ENCODE data around the gene CORO1C.

Gene CORO1C

DNA sequence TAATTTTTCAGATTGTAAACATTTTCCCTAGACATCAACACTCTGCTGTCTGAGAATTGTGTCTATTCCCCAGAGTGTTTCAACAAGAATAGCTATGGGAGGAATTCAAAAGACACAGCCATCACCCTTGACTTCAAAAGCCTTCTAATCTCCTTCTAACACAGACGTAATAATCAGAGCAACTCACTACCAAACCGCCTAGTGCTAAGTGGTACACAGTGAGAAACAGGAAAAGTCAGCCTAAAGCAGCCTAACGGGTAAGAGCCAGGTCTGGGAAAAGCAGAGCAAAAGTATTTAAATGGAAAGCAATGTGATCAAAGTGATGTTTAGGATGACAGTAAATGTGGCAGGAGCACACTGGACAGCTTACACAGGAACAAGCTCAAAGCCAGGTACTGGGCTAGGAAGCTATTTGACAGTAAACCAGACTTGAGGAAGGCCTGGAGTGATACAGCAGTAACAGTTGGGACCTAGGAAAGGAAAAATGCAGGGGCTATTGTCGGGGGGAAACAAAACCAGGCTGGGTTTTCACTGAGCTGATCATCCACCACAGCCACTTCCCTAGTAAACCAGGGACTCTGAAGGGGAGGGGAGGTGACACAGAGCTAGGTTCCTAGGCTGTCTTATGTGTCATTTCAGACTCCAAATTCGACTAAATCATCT is 29.4 kb downstream of the CORO1C start:
- TF ChIP-seq, protein P1, sequence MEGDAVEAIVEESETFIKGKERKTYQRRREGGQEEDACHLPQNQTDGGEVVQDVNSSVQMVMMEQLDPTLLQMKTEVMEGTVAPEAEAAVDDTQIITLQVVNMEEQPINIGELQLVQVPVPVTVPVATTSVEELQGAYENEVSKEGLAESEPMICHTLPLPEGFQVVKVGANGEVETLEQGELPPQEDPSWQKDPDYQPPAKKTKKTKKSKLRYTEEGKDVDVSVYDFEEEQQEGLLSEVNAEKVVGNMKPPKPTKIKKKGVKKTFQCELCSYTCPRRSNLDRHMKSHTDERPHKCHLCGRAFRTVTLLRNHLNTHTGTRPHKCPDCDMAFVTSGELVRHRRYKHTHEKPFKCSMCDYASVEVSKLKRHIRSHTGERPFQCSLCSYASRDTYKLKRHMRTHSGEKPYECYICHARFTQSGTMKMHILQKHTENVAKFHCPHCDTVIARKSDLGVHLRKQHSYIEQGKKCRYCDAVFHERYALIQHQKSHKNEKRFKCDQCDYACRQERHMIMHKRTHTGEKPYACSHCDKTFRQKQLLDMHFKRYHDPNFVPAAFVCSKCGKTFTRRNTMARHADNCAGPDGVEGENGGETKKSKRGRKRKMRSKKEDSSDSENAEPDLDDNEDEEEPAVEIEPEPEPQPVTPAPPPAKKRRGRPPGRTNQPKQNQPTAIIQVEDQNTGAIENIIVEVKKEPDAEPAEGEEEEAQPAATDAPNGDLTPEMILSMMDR (IDR thresholded peaks at IDR 0.05): no peak
- no peaks in the 10 kb centered on the region for H3K27me3 ChIP-seq
- peaks cover 5 to 13% of the 10 kb centered on the region in 2 experiments for H3K4me1 ChIP-seq (ENCODE audit: control insufficient read depth in 1 of 2, insufficient read depth in 1 of 2, low read depth in 1 of 2, low read length in 1 of 2)

DNA sequence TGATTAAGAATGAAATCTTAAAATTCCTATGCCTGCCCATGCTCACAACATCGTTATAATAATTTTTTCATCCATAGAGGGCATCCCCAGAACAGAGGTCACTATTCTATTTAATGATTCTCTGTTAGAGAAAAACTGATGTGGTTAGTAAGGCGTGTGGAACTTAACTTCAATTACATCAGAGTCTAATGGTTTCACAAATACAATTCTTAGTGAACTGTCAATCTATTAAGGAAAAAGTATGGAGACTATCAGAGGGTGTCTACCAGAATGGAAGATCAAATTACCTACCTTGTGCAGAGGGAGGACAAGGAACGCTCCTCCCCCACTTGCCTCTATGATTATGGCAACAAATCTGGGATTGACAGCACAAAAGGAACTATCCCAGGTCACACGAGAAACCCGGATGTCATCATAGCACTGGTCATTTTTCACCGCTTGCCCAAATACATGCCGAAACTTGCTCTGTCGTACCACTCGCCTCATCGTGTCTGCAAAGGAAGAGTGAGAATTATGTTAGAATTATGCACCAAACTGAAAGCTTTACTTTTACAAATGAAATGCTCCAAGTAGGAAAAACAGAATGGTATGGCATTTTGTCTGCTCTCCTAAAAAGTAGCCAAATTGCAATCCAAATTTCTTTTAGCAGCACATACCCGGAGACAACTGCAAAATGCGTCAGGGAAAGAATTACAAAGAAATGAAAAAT is 30.3 kb downstream of the CORO1C start:
- H3K4me1 ChIP-seq (ENCODE audit: control insufficient read depth in 1 of 2, insufficient read depth in 1 of 2, low read depth in 1 of 2, low read length in 1 of 2): peaks cover 7 to 22% of the 10 kb centered on the region in 2 experiments
- no peak overlapping the region for H3K4me3 ChIP-seq (ENCODE audit: low read depth in 1 of 2, low read length in 1 of 2)
- no peak overlapping the region for H3K27ac ChIP-seq

More for the DNA sequence above, 29.4 kb downstream of the CORO1C start:
- Histone ChIP-seq H3K4me3 (ENCODE audit: low read depth in 1 of 2, low read length in 1 of 2) (no peak overlapping the region), H3K9me3 (no peaks in the 10 kb centered on the region), H3K27ac (peak overlapping the region; percentile 26), H3K36me3 (peaks cover 24% of the 10 kb centered on the region)

DNA sequence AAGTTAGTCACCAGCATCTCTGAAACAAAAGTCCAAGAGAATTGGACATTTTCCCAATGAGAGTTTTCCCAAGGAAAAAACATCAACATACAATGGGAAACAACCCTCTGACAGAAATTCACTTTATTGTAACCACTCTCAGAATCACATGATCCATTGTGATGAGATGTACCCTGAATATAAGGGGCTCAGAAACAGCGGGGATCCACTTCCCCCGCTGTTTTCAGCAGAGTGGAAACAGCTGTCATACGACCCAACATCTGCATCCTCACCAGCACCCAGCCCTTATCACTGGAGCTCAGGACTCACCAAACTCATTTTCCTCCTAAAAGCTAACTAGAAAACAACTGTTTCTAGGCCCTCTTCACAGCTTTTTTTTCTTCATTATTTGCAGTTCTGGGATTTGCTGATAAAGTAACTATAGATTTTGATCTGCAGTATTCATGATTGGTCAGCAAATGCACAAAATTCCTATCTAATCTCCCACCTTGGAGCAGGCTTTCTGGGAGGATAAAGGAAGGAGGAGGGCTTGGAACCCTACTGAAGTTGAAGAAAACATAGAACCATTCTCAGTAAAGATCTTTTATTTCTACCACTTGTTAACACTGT is 31.3 kb downstream of the CORO1C start:
- Histone ChIP-seq H3K36me3 (peaks cover 24% of the 10 kb centered on the region), H3K9me3 (no peaks in the 10 kb centered on the region), H3K27ac (no peak overlapping the region), H3K27me3 (no peaks in the 10 kb centered on the region), H3K4me1 (ENCODE audit: control insufficient read depth in 1 of 2, insufficient read depth in 1 of 2, low read depth in 1 of 2, low read length in 1 of 2) (peaks cover 4 to 21% of the 10 kb centered on the region in 2 experiments), H3K4me3 (ENCODE audit: low read depth in 1 of 2, low read length in 1 of 2) (no peak overlapping the region)
- TF ChIP-seq, protein P1 (IDR thresholded peaks at IDR 0.05): no peak

More for the DNA sequence above, 30.3 kb downstream of the CORO1C start:
- Histone ChIP-seq H3K9me3 (no peaks in the 10 kb centered on the region), H3K27me3 (no peaks in the 10 kb centered on the region), H3K36me3 (peaks cover 24% of the 10 kb centered on the region)
- TF ChIP-seq, protein P1 (IDR thresholded peaks at IDR 0.05): no peak

DNA sequence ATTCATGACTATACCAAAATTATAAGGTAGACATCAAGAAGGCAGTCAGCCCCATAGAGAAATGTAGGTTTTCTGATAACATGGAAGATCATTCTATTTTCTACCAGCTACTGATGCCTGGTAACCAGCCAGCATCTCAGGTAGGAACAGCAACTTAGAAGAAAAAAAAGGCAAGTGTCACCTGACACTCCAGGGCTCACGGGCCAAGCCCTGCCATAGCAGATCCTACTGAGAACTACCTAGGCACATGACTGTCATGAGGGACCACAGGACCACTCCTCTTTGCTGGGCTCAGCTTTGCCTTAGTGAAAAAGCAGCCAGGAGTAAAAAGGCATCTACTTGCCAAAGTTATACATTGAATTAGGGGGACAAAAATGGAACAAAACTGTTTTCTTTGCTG is 33.4 kb downstream of the CORO1C start:
- Histone ChIP-seq H3K9me3 (no peaks in the 10 kb centered on the region), H3K27ac (no peak overlapping the region), H3K4me3 (ENCODE audit: low read depth in 1 of 2, low read length in 1 of 2) (no peak overlapping the region), H3K27me3 (no peaks in the 10 kb centered on the region), H3K36me3 (peaks cover 27% of the 10 kb centered on the region), H3K4me1 (ENCODE audit: control insufficient read depth in 1 of 2, insufficient read depth in 1 of 2, low read depth in 1 of 2, low read length in 1 of 2) (peaks cover 4 to 22% of the 10 kb centered on the region in 2 experiments)
- TF ChIP-seq, protein P1 (IDR thresholded peaks at IDR 0.05): no peak

DNA sequence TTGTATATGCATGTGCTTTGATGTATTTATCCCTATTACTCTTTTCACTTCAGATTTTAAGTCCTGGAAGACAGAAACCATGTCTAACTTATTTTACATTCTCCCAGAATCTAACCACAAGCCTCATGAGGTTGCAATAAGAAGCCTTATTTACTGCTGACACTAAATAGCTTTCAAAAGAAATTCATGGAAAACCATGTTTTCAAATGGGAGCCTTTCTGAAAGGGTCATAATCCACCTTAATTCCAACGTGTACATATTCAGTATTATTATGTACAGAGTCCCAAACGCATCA is 34.4 kb downstream of the CORO1C start:
- H3K27ac ChIP-seq: peak overlapping the region; percentile 48
- H3K36me3 ChIP-seq: peaks cover 27% of the 10 kb centered on the region
- H3K4me3 ChIP-seq (ENCODE audit: low read depth in 1 of 2, low read length in 1 of 2): no peak overlapping the region
- H3K4me1 ChIP-seq (ENCODE audit: control insufficient read depth in 1 of 2, insufficient read depth in 1 of 2, low read depth in 1 of 2, low read length in 1 of 2): peaks cover 14 to 21% of the 10 kb centered on the region in 2 experiments
- H3K27me3 ChIP-seq: no peaks in the 10 kb centered on the region
- TF ChIP-seq, protein P1 (IDR thresholded peaks at IDR 0.05): no peak
- no peaks in the 10 kb centered on the region for H3K9me3 ChIP-seq

Data from neutrophil (primary cell).